Keratinocyte (primary cell): ENCODE measurements around the gene ZCWPW1.

ENCODE experiments used
- EZH2 ChIP-seq: IDR thresholded peaks from one replicate; pipeline ENCODE4 v1.6.1; 2012; ENCODE audit warnings: inconsistent platforms, mild to moderate bottlenecking, low read length, moderate library complexity
- TF ChIP-seq, protein P1 (sequence below), 3 experiments: IDR thresholded peaks in 1 of 3; conservative IDR thresholded peaks in 1 of 3; optimal IDR thresholded peaks in 1 of 3; 2 replicates in 2 of 3; 3 replicates in 1 of 3; pipeline versions ENCODE3 to v1.5.1; 2011; ENCODE audit warnings: low read length in 3 of 3, mild to moderate bottlenecking in 3 of 3, moderate library complexity in 2 of 3, control low read depth in 1 of 3, inconsistent platforms in 1 of 3; ENCODE audit not compliant: insufficient read depth in 2 of 3; ENCODE audit errors: extremely low read depth in 1 of 3

- TF ChIP-seq, protein P1, sequence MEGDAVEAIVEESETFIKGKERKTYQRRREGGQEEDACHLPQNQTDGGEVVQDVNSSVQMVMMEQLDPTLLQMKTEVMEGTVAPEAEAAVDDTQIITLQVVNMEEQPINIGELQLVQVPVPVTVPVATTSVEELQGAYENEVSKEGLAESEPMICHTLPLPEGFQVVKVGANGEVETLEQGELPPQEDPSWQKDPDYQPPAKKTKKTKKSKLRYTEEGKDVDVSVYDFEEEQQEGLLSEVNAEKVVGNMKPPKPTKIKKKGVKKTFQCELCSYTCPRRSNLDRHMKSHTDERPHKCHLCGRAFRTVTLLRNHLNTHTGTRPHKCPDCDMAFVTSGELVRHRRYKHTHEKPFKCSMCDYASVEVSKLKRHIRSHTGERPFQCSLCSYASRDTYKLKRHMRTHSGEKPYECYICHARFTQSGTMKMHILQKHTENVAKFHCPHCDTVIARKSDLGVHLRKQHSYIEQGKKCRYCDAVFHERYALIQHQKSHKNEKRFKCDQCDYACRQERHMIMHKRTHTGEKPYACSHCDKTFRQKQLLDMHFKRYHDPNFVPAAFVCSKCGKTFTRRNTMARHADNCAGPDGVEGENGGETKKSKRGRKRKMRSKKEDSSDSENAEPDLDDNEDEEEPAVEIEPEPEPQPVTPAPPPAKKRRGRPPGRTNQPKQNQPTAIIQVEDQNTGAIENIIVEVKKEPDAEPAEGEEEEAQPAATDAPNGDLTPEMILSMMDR (optimal IDR thresholded peaks at IDR 0.05 in 1 of 3, IDR thresholded peaks at IDR 0.05 in 1 of 3, conservative IDR thresholded peaks at IDR 0.05 in 1 of 3; ENCODE audit: extremely low read depth in 1 of 3, insufficient read depth in 2 of 3, low read length in 3 of 3) = no peak
- no peak for TF ChIP-seq EZH2
These were observed 75.4 kb downstream of the ZCWPW1 start for GRCh38 chr7:100352984-100353684.
